GM21367 (cell line): ENCODE measurements around the gene ANKDD1A.

Experiments used
- ATAC-seq: cut with Tn5 transposase; IDR thresholded peaks from one replicate; pipeline ENCODE4 v1.9.1; 2021; ENCODE audit not compliant: unreplicated experiment

The ANKDD1A gene

DNA sequence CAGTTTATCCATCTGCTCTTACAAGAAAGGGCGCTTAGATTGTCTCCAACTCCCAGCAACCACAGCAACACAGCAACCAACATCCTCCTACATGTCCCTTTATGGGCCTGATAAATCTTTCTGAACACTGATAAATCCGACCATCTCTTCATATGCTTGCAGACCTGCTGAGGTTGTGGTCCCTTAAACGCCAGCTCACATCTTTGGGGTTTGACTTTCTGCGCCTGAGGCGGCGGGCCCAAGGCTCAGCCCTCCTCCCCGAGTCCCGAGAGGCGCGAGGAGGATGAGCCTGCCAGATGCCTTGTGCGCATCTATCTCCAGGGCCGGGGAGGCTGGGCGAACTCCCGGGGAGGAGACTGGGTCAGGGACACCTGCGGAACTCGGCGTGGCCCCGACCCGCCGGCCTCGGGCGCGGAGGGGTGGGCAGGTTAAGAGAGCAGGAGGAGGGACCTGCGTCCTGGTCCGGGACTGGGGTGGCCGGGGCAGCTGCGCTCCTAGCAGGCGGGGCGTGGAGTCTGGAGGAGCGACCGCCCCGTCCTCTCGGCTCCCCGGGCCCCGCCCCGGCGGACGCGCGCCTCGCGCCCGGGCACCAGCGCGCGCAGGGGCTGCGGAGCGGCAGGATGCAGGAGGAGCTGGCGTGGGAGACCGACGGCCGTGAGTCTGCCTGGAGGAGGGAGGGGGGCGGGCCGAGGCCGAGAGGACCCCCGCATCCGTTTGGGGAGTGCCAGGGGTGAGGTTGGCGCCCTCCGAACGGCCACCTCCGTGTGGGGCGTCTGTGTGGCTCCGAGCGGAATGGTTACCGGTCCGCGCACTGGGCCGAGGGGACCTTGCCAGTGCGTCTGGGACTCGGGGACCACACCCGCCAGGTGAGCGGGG lies at the start of gene ANKDD1A:
TSS of gene ANKDD1A (plus strand) at position 592 of the 876 bp plus-strand sequence. CDS start at position 621, 29 bp downstream.
- ATAC-seq: peak; percentile 67

GRCh38 chr15:64861960-64862359 lies 49.7 kb upstream of the ANKDD1A start:
- no peak for ATAC-seq

DNA sequence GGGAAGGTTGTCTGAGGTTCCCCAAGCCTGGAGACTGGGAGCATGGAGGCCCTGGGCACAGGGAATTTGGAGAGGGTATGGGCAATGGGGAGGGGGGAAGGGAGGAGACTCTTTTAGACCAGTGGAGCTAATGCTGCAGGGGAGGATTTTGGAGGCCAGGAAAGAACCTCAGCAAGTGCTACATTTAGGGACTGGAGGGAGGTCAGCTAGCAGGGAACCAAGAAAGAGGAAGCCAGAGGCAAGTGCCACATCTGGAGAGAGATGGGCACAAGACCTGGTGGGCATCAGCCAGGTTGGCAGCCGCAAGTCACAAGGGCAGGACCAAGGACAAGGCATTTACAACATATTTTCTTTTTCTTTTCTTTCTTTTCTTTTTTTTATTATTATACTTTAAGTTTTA lies 49.3 kb upstream of the ANKDD1A start:
- no peak for ATAC-seq

- no peak for ATAC-seq
These were observed 47.6 kb upstream of the ANKDD1A start for GRCh38 chr15:64864068-64864467.

- ATAC-seq: no peak
These were observed 46.3 kb upstream of the ANKDD1A start for GRCh38 chr15:64865126-64865997.

GRCh38 chr15:64865998-64866520 lies 45.6 kb upstream of the ANKDD1A start:
- ATAC-seq: no peak

DNA sequence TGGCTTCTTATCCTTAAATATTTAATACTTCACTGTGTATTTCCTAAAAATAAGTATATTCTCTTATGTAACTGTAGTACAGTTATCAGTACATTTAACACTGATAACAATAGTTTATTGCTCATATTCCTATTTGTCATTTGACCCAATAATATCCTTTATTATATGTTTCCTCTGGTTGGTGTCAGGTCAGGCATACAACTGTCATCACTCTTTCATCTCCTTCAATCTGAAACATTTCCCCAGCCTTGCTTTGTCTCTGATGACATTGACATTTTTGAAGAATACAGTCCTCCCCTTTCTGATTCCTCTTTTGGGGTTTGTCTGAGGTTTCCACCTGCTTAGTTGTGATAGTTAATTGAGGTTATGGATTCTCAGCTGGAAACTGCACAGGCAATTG lies 42.2 kb upstream of the ANKDD1A start:
- no peak for ATAC-seq

- no peak for ATAC-seq
These were observed 41.3 kb upstream of the ANKDD1A start for GRCh38 chr15:64870353-64870752.

DNA sequence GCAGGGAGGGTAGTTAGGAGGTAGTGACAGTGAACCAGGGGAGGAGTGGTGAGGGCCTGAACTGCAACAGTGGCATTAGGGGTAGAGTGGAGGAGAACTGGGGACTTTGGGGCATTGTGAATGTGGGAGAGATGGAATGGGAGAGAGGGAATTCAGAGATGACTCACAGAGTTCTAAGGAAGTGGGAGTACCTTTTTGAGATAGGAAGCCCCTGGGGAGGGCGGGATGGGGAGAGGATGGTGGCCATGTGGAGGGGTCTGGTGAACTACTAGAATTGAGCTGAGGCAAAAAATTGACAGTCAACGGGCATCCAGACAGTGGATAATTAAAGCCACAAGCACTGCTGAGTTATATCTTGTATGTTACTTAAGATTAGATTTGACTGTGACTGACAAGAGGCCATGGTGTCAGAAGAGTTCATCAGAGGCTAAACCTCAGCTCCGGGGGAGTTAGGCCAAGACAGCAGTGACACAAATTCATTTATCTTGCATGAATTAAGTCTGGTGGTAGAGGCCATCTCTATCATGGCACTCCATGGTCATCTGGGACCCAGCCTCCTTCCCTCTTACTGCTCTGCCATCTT lies 36.0 kb upstream of the ANKDD1A start:
- no peak for ATAC-seq

GRCh38 chr15:64877435-64877834 lies 34.3 kb upstream of the ANKDD1A start:
- ATAC-seq: no peak

DNA sequence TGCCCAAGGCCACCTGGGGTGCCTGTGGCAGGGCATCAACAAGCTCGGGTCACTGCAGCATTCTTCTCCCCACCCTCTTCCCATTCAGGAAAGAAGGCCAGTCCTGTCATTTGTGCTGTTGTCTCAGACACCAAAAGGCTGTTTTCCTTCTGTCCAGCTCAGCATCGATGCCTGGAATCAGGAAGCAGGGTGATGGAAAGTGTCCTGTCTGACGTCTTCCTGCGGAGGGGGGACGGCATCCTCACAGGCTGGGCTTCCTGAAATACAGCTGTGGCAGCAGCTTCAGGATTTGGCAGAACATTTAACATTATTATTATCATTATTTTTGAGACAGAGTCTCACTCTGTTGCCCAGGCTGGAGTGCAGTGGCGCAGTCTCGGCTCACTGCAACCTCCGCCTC lies 33.0 kb upstream of the ANKDD1A start:
- ATAC-seq: no peak

- ATAC-seq: peak; percentile 53
These were observed 28.6 kb upstream of the ANKDD1A start for GRCh38 chr15:64883100-64883581.

DNA sequence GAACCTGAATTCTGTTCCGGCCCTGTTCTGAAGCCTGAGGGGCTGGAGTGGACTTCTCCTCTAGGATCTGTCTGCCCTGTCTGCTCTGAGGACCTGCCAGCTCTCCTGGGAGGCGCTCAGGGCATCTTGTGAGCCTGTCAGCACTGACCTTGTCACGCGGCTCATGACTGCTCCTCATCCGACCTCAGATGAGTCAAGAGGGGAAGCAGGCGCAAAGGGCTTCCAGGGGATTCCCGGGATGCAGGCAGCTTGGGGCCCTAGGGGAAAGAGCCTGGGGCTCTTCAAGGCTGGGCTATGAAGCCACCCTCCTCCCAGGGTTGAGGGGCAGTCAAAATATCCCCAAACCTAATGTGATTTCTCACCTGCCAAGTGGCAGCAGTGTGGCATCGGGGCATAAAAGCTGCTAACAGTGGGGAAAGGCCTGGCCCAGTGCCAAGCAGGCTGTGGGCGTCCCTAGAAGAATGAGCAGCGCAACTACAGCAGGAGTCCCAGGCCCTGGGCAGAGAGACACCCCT lies 27.6 kb upstream of the ANKDD1A start:
- ATAC-seq: no peak

DNA sequence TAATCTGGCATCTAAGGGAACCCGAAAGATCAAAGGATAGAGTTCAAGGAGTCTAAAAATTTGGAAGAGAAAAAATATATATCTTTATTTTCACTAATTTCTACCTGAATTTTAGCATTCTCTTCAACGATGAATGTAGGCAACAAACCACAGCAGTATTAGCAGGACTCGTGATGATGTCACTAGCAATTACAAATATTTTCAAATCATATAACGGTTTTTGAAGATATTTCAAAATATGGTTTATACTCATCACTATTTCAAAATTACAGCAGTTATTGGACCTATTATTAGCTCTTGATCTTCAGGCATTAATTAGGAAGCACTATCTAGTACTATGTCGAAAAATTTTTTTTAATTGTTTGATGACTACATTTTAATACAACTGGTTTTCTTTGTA lies 27.0 kb upstream of the ANKDD1A start:
- ATAC-seq: no peak

GRCh38 chr15:64888336-64888735 lies 23.4 kb upstream of the ANKDD1A start:
- ATAC-seq: no peak

- no peak for ATAC-seq
These were observed 20.1 kb upstream of the ANKDD1A start for GRCh38 chr15:64891561-64891960.

DNA sequence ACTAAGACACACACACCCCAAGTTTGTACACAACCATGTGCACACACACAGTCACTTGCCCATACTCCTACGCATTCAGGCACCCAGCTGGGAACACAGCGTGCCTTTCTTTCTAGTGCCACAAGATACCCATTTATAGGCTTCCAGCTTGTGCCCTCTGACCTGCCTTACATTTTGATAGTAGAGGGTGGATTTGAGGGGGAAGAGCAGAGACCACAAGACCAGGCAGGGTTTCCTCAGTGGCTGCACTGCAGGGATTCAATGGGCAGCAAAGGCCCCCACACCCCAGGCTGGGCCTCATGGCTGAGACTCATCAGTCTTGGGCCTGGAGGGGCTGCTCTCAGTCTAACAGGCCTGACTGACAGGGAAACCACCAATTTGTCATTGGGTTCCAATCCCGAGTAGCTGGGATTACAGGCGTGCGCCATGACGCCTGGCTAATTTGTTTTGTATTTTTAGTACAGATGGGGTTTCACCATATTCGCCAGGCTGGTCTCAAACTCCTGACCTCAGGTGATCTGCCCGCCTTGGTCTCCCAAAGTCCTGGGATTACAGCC lies 18.8 kb upstream of the ANKDD1A start:
- ATAC-seq: no peak

GRCh38 chr15:64893481-64894394 lies 18.0 kb upstream of the ANKDD1A start:
- ATAC-seq: peak; percentile 51

GRCh38 chr15:64894395-64895056 lies 17.2 kb upstream of the ANKDD1A start:
- ATAC-seq: peak; percentile 39
